Activated naive CD4-positive, alpha-beta T cell treated with anti-CD3 and anti-CD28 coated beads, Interleukin-2, amount 10 ng/mL, durations not matched to agents 7 days and 5 days (primary cell): Measurements from ENCODE around the gene MT1E.
"Not testable (repeated sequence)": the region's sequence is repeated elsewhere in the genome, so short reads cannot be mapped to it uniquely, and the experiment has no call there.

ENCODE experiments used
- CTCF ChIA-PET: fragments of 350-600 bp; sonication (Branson Sonifier 250); formaldehyde crosslinking; loops from one replicate; lab custom pipeline; 2021; ENCODE audit warnings: antibody characterized with exemption; lab: Charles Lee
- DNase-seq: peaks from one replicate; pipeline ENCODE4 v3.0.0-alpha.2; 2020
- H3K27ac Mint-ChIP-seq: one replicate; pipeline ENCODE4 v1.8.0; 2021; ENCODE audit warnings: mild to moderate bottlenecking, moderate library complexity, mixed read lengths
- H3K27me3 Mint-ChIP-seq: one replicate; pipeline ENCODE4 v1.8.0; 2021; ENCODE audit warnings: mild to moderate bottlenecking, mixed read lengths
- H3K36me3 Mint-ChIP-seq: one replicate; pipeline ENCODE4 v1.8.0; 2021; ENCODE audit warnings: mixed read lengths
- H3K4me1 Mint-ChIP-seq: one replicate; pipeline ENCODE4 v1.8.0; 2021; ENCODE audit warnings: mixed read lengths
- H3K4me3 Mint-ChIP-seq: one replicate; pipeline ENCODE4 v1.8.0; 2021; ENCODE audit warnings: mild to moderate bottlenecking, moderate library complexity, mixed read lengths
- H3K9me3 Mint-ChIP-seq: one replicate; pipeline ENCODE4 v1.8.0; 2021; ENCODE audit warnings: mixed read lengths

The MT1E gene

GRCh38 chr16:56652600-56652999 is 27.0 kb downstream of the MT1E start:
- no peak for DNase-seq
- Mint-ChIP-seq H3K36me3 (no peaks in the 10 kb centered on the region), H3K27me3 (peaks cover 81% of the 10 kb centered on the region), H3K4me1 (peaks cover 6% of the 10 kb centered on the region), H3K27ac (no peak overlapping the region), H3K4me3 (no peak overlapping the region), H3K9me3 (no peaks in the 10 kb centered on the region)
- CTCF ChIA-PET, result interaction anchor here (1.4 to 1.5 kb wide), 2 partner anchors 9 to 52 kb away, joined by 3 to 4 read pairs; no protein-coding TSS in a partner anchor

- Mint-ChIP-seq H3K36me3 (peaks cover 2% of the 10 kb centered on the region), H3K27ac (no peak overlapping the region), H3K9me3 (no peaks in the 10 kb centered on the region), H3K4me1 (peaks cover 11% of the 10 kb centered on the region), H3K4me3 (no peak overlapping the region), H3K27me3 (peaks cover 79% of the 10 kb centered on the region)
- no peak for DNase-seq
- CTCF ChIA-PET, result interaction anchor here (1.4 to 1.5 kb wide), 2 partner anchors 10 to 52 kb away, joined by 3 to 4 read pairs; no protein-coding TSS in a partner anchor
Measured at GRCh38 chr16:56653218-56653617, 27.6 kb downstream of the MT1E start.

DNA sequence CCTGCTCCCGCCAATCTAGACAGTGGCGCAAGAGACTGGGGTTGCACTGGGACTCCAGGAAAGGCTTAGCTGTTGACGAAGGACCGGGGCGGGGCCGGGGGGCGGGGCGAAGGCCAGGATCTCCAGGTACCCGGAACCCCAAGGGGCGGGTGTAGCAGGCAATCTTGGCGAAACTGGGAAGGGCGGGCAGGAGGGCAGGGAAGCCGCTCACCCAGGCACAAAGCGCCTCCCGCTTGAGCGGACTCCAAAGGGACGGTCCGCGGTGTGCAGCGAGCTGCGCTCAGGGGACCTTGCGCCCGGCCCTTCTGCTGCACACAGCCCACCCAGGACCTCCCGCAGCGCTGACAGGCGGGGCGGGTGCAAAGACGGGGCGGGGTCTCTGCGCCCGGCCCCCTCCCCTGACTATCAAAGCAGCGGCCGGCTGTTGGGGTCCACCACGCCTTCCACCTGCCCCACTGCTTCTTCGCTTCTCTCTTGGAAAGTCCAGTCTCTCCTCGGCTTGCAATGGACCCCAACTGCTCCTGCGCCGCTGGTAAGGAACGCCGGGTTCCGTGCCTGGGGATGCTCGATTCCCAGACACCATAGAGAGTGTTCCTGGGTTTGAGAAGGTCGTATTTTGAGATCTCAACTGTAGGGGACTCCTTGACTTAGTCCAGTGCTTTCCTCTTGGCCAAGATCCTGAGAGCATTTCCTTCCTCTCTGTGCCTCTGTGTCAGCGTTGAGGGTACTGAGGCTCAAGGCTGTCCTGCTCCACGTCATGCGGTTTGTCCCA is 32.2 kb downstream of the MT1E start, which contains the start of gene MT1F:
Gene MT1F (plus strand): TSS at position 405 of the 772 bp plus-strand sequence. CDS start 100 bp downstream, at position 505.
- Mint-ChIP-seq H3K27me3 (peaks cover 58% of the 10 kb centered on the region), H3K4me3 (peak within 1 kb of the TSS; percentile 98), H3K27ac (peak within 1 kb of the TSS; percentile 88), H3K36me3 (peaks cover 7% of the 10 kb centered on the region), H3K9me3 (no peaks in the 10 kb centered on the region), H3K4me1 (peaks cover 31% of the 10 kb centered on the region)
- peak; percentile 87 for DNase-seq
- CTCF ChIA-PET, result no interaction called here

- CTCF ChIA-PET, result no interaction called here
- H3K36me3 Mint-ChIP-seq, result peaks cover 7% of the 10 kb centered on the region
- H3K4me1 Mint-ChIP-seq, result peaks cover 36% of the 10 kb centered on the region
- peaks cover 58% of the 10 kb centered on the region for H3K27me3 Mint-ChIP-seq
- DNase-seq, result no peak
- H3K4me3 Mint-ChIP-seq, result peak overlapping the region; percentile 98
- H3K9me3 Mint-ChIP-seq, result no peaks in the 10 kb centered on the region
- H3K27ac Mint-ChIP-seq, result peak overlapping the region; percentile 88
Measured at GRCh38 chr16:56658327-56658875, 32.8 kb downstream of the MT1E start.

DNA sequence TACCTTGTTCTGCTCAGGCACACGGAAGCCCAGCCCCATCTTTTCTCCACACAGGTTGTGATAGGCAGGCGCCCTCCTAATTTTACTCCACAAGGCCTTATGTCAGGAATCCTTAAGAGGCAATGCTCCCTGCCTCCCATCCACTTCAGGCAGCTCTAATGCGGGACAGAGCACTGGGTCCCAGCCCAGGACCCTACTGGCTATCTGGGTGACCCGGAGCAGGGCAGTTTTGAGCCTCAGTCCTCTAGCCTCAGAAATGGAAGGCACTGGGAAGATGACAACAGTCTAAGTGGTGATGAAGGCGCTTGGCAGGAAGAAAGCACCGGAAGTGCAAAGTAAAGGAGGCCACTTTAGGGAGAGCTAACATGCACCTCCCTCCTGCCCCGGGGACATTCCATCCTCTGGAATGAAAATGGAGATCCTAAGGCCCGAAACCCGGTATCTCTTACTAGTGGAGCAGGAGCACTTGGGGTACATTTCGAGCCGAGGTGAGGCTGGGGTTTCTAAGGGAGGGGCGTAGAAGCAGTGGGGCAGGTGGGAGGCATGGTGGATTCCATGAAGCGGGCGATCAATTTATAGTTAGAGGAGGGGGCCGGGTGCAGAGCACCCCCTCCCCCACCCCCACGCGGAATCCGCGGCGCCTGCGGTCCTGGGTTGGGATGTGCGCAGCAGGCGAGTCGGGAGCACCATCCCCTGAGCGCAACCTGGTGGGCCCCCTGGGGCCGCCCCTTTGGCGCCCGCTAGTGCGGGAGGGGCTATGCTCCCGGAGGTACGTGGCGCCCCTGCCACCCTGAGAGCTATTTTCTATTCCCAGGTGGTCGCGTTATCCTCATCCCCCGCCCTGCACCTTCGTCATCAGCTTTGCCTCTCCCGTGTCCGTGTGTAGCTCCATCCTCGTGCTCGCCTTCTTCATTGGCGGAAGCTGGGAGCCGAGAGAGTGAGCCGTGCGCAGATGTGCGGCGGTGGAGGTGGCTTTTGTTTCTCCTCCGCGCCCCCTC is 37.1 kb downstream of the MT1E start:
- H3K36me3 Mint-ChIP-seq, result peaks cover 7% of the 10 kb centered on the region
- CTCF ChIA-PET, result interaction anchor here (1.2 to 2.1 kb wide), 4 partner anchors 11 to 22 kb away, joined by 4 to 6 read pairs (median 5); no protein-coding TSS in a partner anchor
- no peaks in the 10 kb centered on the region for H3K9me3 Mint-ChIP-seq
- peaks cover 41% of the 10 kb centered on the region for H3K4me1 Mint-ChIP-seq
- peak overlapping the region; percentile 9 for H3K27ac Mint-ChIP-seq
- peak; percentile 59 for DNase-seq
- peak overlapping the region; percentile 79 for H3K4me3 Mint-ChIP-seq
- peaks cover 70% of the 10 kb centered on the region for H3K27me3 Mint-ChIP-seq

DNA sequence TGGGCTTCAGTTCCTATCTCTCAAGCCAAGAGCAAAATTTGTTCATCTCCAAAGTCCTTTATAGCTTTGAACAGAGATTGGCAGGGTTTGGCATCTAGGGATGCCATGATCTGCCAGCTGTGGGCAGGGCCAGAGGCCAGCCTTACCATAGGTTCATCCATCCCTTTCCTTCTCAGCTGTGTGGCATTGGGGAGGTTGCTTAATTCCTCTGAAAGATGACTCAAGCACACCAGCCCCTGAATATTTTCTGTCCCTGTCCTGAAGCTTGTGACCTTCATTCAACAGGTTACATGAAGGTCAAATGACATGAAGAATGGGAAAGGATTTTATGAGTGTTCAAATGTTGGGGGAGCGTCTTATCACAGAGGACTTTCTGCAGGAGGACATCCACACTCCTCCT is 38.9 kb downstream of the MT1E start:
- DNase-seq, result no peak
- H3K36me3 Mint-ChIP-seq, result peaks cover 7% of the 10 kb centered on the region
- no peak overlapping the region for H3K27ac Mint-ChIP-seq
- H3K4me1 Mint-ChIP-seq, result peaks cover 45% of the 10 kb centered on the region
- CTCF ChIA-PET, result no interaction called here
- no peak overlapping the region for H3K4me3 Mint-ChIP-seq
- peaks cover 77% of the 10 kb centered on the region for H3K27me3 Mint-ChIP-seq
- H3K9me3 Mint-ChIP-seq, result no peaks in the 10 kb centered on the region

DNA sequence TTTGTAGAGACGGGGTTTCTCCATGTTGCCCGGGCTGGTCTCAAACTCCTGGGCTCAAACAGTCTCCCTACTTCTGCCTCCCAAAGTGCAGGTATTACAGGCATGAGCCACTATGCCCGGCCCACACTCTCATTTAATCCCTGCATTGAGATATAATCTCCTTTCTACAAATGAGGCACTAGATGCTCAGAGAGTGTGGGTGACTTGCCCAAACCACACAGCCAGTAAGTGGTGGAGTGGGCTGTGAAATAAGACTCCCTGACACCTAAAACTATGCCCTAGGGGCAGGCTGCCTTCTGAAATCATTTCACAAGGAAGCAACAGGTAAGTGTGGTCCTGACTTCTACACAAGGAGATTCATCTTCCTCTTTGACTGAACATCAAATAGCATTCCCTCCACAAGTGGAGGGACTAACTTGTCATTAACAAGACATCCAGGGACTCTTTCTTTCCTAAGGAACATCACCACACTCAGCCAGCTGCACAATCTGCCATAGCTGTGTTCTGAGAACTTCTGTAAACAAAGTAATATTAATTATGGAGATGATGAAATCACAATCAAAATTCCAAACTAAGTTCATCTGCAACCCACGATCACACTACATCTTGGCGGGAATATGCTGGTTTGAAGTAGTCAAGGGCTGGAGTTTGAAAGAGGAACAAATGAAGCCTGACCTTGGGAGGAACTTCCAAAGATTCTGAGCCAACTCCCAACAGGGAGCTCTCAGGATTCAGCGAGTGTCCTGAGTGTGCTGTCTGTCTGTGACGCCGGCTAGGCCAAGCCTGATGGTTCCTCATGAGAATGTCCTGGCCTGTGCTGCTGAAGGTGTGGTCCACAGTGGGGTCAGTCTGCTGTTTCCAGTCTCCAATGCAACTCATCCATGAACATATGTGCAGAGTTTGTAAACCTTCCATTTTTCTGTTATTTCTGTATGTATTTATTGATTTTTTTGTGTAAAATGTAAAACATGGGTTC is 40.0 kb downstream of the MT1E start:
- peaks cover 51% of the 10 kb centered on the region for H3K4me1 Mint-ChIP-seq
- H3K27me3 Mint-ChIP-seq, result peaks cover 88% of the 10 kb centered on the region
- H3K4me3 Mint-ChIP-seq, H3K36me3 Mint-ChIP-seq, CTCF ChIA-PET, H3K9me3 Mint-ChIP-seq, H3K27ac Mint-ChIP-seq, DNase-seq: not testable (repeated sequence)

DNA sequence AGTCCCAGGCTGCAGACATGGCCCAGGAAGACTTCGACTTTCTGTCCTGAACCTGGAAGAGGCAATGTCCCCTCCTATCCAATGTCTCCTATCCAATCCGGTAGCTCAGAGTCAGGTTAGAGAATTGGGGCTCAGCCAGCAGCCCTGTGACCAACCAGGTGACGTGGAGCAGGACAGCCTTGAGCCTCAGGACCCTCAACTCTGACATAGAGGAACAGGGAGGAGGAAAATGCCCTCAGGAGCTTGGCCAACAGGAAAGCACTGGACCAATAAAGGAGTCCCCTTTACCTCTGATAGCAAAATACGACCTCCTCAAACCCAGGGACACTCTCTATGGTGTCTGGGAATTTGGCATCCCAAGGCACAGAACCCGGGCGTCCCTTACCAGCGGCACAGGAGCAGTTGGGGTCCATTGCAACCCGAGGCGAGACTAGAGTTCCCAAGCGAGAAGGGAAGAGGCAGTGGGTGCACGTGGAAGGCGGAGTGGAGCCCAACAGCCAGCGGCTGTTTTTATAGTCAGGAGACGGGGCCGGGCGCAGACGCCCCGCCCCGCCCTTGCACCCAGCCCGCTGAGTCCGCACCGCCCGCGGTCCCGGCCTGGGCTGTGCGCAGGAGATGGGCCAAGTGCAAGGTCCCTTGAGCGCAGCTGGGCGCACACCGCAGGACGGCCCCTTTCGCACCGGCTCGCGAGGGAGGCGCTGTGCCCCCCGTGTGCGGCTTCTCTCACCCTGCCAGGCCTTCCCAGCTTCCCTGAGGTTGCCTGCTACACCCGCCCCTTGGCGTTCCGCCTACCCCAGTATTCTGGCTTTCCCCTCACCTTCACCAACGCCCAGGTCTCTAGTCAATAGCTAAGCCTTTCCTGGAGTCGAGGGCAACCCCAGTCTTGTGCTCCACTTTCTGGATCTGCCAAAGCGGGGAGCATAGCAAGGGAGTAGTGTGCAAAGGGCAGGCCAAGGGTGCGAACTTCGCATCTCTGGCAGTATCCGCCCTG is 42.3 kb downstream of the MT1E start, which contains the start of gene MT1G:
Gene MT1G (minus strand): TSS at position 485 of the 991 bp plus-strand sequence. CDS start 72 bp downstream, at position 413.
- Mint-ChIP-seq H3K4me1 (peaks cover 41% of the 10 kb centered on the region), H3K27ac (no peak within 1 kb of the TSS), H3K4me3 (peak within 1 kb of the TSS; percentile 36), H3K36me3 (peaks cover 2% of the 10 kb centered on the region), H3K9me3 (no peaks in the 10 kb centered on the region), H3K27me3 (peaks cover 96% of the 10 kb centered on the region)
- DNase-seq, result peak; percentile 66
- CTCF ChIA-PET, result interaction anchor here (0.7 to 1.5 kb wide), 3 partner anchors 10 to 67 kb away, joined by 3 to 4 read pairs (median 4); no protein-coding TSS in a partner anchor

DNA sequence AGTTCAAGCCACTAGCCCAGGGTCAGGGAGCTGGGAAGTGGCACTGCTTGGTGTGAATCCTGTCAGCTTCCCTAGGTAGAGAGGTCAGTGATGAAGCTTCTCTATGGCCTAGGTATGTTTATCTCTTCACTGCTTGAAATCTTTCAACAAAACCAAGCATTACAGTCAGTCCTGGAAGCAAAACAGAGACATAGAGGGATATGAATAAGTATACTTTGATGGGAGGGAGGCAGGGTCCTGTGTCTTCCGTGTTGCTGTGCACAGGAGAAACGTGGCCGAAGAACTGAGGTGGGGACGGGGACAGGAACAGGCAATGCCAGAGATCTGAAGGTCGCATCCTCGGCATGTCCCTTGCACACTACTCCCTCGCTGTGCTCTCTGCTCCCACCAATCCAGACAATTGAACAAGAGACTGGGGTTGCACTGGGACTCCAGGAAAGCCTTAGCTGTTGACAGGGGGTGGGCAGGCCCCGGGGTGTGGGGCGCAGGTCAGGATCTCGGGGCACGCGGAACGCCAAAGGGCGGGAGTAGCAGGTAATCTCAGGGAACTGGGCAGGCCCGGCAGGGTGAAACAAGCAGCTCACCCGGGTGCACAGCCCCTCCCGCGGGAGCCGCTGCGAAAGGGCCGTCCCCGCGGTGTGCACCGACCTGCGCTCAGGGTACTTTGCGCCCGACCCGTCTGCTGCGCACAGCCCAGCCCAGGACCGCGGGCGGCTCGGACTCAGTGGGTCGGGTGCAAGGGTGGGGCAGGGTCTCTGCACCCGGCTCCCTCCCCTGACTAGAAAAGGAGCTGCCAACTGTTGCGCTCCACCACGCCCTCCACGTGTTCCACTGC is 43.6 kb downstream of the MT1E start, which contains the start of gene MT1H:
Gene MT1H (plus strand): TSS at position 810 of the 835 bp plus-strand sequence. CDS start 71 bp downstream, outside the sequence.
- DNase-seq, result peak; percentile 39
- peaks cover 95% of the 10 kb centered on the region for H3K27me3 Mint-ChIP-seq
- H3K4me1 Mint-ChIP-seq, result peaks cover 38% of the 10 kb centered on the region
- CTCF ChIA-PET, result interaction anchor here (0.9 to 3.0 kb wide), 4 partner anchors 8 to 33 kb away, joined by 3 to 8 read pairs (median 4); no protein-coding TSS in a partner anchor
- peak within 1 kb of the TSS; percentile 28 for H3K4me3 Mint-ChIP-seq
- no peaks in the 10 kb centered on the region for H3K9me3 Mint-ChIP-seq
- peaks cover 2% of the 10 kb centered on the region for H3K36me3 Mint-ChIP-seq
- no peak within 1 kb of the TSS for H3K27ac Mint-ChIP-seq

- CTCF ChIA-PET, result interaction anchor here (0.6 to 3.0 kb wide), 3 partner anchors 10 to 52 kb away, joined by 3 to 8 read pairs (median 4); no protein-coding TSS in a partner anchor
- H3K27ac Mint-ChIP-seq, result no peak overlapping the region
- no peaks in the 10 kb centered on the region for H3K9me3 Mint-ChIP-seq
- H3K36me3 Mint-ChIP-seq, result peaks cover 2% of the 10 kb centered on the region
- H3K27me3 Mint-ChIP-seq, result peaks cover 91% of the 10 kb centered on the region
- H3K4me1 Mint-ChIP-seq, result peaks cover 41% of the 10 kb centered on the region
- DNase-seq, result no peak
- no peak overlapping the region for H3K4me3 Mint-ChIP-seq
Measured at GRCh38 chr16:56669840-56670619, 44.4 kb downstream of the MT1E start.
